Measurements from ENCODE around the gene CAMTA1.
"Not testable (repeated sequence)": the region's sequence is repeated elsewhere in the genome, so short reads cannot be mapped to it uniquely, and the experiment has no call there.

Gene CAMTA1

DNA sequence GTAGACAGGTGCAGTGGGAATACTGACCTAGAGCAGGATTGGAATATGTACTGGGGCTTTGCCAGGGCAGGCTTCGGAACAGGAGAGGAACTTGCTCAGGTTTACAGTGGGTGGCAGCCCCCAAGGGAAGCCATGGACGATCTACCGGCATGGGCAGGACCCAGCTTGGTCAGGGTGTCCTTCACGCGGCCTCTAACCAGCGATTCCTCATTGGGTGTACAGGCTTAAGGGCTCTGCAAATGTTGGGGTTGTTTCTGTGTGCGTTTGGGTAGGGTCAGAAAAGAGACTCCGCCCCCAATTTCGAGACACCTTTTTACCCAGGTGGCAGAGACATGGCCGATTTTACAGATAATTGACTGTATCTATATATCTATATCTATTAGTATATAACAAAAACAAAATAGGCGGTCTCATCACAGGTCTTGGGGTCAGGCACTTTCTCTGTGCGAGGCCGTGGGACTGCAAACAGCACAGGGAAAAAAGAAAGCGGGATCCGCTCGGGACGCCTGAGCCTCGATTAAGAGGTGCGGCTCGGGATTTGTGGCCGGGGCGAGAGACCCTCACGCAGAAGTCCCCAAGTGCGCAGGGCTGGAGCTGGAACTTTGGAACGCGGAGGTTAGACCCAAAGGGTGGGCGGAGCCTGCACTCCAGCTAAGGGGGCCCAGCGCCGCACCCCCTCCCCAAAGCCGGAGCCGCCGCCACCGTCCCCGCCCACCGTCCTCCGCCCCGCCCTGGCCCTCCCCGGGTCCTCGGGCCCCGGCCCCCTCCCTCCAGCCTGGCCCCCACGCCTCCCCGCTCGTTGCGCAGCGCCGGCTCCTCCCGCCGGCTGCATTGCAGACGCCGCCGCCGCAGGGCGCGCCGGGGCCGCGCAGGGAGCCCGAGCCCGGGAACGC, 918.3 kb downstream of the CAMTA1 start:
- DNase-seq: peak; percentile 46

DNA sequence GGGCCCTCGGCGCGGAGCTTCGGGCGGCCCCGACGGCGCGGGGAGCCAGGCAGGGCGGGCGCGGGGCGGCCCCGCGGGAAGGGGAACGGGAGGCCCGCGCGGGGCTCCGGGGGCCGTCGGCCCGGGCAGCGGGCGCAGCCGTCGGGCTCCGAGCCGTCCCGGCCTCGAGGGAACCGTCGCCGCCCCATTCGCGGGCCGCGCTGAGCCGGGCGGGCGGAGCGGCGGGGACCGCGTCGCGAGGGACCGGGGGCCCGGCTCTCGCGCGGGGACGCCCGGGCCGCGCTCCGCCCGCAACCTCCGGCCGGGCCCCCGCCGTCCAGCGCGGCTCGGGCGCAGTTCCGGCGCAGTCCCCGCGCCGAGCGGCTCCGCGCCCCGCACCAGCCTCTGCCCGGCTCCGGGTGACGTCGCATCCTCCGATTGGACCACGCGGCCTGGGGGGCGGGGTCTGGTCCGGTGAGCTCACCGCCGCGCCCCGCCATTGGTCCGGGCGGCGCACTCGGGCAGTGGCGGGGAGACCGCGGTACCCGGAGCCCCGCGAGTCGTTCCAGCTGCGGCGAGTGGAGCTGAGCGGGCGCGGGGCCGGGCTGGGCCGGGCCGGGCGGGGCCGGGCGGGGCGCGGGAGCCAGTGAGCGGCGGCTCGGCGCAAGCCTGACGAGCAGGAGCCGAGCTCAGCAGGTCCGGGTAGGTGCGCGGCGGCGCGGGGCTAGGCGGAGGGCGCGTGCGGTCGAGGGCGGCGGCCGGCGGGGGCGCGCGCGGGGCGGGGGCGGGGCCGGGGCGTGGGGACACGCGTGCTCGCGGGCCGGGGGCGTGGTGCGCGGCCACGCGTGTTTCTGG, 919.2 kb downstream of the CAMTA1 start:
- DNase-seq: peak; percentile 90

DNA sequence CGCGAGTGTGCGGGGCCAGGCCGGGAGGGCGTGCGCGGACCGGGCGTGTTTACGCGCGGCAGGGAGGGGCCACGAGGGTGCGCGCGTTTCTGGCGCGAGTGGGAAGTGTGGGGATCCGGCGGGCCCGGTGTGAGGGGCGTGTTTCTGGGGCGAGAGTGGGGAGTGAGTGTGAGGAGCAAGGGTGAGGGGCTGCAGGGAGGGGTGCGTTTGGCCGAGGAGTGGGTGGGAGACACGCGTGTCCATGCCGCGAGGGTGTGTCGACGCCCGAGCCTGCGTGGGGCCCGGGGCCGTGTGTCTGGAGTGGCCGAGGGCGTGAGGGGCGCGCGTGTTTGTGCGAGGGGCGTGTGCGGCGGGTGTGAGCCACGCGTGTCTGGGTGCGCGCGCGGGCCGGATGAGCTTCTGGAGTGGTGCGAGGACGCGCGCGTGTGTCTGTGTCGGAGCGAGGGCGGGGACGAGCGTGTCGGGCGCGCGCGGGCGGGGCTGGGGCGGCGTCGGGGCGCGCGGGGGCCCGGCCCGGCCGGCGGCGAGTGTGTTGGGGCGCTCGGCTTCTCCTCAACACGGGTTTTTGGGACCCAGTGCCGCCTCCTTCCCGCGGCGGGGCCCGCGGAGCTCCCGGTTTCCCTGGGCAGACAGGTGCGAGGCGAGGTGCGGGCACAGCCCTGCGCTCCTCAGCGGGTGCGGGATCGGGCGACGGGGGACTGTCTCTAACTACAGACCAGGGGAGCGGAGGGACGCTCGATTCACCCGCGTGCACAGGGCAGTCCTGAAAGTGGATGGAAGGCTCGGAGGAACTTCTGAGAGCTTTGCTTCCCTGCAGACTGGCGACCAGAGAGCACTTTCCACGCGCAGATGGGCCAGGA, 920.0 kb downstream of the CAMTA1 start:
- no peak for DNase-seq

DNA sequence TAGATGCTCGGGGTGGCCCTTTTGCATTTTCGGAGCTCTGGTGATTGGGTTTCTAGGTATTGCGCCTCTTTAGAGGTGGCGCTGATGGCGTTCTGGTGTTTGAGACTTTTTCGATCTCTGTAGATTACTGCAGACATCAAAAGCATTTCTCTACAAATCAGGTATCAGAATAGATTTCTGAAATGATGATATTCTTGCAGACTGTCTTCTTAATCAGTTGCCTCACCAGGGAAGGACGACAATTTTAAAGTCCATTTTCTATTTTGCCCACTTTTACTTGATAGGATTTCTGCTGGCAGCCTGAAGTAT, 920.6 kb downstream of the CAMTA1 start:
- no peak for DNase-seq

DNA sequence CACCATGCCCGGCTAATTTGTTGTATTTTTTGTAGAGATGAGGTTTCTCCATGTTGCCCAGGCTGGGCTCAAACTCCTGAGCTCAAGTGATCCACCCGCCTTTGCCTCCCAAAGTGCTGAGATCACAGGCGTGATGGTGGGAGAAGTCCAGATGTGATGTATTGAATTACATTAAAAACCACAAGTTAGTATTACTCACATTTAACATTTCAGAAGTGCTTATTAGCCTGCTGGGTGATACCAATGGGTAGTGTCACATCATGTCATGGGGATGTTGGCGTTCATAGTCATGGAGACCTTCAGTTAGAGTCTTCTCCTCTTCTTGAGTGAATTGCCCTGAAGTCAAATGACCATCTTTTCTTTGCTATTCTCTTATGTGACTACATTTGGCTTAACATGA, 922.3 kb downstream of the CAMTA1 start:
- no peak for DNase-seq

DNA sequence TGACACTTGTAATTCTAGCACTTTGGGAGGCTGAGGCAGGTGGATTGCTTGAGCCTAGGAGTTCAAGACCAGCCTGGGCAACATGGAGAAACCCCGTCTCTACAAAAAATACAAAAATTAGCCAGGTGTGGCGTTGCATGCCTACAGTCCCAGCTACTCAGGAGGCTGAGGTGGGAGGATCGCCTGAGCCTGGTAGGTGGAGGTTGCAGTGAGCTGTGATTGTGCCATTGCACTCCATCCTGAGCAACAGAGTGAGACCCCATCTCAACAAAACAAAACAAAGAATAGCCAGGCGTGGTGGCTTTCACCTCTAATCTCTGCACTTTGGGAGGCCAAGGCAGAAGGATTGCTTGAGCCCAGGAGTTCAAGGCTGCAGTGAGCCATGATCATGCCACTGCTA, 922.8 kb downstream of the CAMTA1 start:
- not testable (repeated sequence) for DNase-seq

DNA sequence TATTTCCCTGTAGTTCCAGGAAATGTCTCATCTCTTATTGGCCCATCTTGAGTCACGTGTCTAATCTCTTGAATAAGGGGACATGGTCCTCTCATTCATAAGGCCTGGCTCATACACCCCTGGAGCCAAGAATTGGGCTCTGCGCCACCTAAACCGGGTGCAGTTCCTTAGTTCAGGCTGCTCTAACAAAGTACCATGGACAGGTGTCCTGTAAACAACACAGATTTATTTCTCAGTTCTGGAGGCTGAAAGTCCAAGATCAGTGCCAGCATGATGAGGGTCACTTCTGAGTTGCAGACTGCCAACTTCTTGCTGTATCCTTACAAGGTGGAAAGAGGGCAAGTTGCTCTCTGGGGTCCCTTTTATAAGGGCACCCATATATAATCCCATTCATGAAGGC, 925.6 kb downstream of the CAMTA1 start:
- DNase-seq: no peak

DNA sequence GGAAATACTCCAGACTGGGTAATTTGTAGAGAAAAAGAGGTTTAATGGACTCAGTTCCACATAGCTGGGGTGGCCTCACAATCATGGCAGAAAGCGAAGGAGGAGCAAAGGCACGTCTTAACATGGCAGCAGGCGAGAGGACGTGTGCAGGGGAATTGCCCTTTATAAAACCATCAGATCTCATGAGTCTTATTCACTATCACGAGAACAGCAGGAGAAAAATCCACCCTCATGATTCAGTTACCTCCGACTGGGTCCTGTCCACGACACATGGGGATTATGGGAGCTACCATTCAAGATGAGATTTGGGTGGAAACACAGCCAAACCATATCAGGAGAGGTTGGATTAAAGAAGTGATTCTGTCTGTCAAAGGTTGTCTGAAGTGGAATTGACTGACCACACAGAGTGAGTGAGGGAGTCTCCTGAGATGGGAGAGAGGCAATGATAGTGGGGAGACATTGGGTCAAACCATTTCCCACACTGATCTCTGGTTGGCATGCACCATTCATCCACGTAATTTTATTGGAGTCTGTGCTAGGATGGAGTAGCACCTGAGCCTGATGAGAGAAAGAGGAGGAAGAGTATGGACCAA, 927.6 kb downstream of the CAMTA1 start:
- DNase-seq: no peak

DNA sequence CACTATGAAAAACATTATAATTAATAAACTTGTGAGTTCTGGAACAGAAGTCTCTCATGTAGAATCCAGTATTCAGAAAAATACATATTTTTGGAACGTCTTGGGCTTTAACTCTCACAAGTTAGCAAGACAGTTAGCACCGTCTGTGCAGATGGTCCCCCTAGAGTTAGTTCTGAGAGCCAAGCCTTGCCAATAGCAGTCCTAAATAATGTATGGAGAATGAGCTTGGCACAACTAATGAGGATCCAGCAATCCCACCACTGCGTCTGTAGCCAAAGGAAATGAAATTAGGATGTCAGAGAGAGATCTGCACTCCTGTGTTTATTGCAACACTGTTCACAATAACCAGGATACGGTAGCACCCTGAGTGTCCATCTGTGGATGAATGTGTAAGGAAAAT, 931.3 kb downstream of the CAMTA1 start:
- no peak for DNase-seq

DNA sequence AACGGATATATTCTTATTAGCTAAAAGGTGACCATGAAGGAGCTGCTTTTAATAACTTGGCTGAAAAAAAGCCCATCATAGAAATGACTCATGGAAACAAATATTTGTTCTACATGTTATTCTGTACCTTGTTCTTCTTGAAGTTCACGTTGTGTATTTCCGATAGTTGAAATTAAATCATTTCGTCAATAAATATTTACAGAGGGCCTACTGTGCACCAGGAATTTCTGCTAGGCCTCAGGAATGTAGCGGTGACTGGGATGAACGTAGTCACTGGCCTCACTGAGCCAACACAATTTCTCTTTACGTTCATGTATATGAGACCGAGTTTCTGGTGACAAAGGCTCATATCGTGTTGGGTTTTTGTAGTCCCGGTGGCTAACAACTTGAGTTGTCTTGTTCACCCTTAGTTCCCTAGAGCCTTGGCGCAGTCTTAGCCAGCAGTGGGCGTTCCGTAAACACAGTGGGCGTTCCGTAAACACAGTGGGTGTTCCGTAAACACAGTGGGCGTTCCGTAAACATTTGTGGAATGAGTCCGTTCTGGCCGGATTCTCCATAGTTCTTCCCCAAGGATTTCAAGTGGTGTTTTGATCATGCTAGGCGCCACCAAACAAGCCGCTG, 932.6 kb downstream of the CAMTA1 start:
- no peak for DNase-seq

DNA sequence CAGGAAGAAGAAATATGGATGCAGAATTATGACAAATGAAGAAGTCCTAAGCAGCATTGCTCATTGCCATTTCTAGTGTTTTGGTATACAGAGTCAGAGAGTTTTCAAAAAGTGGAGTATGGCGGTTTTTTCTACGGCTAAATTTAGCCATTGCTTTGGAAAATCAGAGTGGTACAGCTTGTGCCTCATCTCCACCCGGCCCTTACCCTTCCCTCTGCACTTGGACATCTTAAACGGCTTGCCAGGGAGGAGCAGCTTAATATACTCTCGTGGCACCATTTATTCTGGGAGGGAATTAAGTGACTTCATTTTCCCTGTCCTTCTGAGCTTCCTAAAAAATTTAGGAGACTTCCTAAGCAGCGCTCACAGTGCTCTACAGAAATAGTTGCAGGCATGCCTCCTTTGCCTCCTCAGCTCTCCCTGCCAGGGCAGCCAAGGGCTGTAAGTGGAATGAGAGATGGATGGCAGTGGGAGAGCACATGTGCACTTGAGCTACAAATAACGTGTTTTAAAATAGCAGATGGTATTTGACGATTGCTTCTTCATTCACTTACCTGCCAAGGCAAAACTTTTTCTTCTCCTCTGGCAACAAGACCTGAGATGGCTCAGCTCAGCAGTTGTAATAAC, 934.3 kb downstream of the CAMTA1 start:
- DNase-seq: no peak

DNA sequence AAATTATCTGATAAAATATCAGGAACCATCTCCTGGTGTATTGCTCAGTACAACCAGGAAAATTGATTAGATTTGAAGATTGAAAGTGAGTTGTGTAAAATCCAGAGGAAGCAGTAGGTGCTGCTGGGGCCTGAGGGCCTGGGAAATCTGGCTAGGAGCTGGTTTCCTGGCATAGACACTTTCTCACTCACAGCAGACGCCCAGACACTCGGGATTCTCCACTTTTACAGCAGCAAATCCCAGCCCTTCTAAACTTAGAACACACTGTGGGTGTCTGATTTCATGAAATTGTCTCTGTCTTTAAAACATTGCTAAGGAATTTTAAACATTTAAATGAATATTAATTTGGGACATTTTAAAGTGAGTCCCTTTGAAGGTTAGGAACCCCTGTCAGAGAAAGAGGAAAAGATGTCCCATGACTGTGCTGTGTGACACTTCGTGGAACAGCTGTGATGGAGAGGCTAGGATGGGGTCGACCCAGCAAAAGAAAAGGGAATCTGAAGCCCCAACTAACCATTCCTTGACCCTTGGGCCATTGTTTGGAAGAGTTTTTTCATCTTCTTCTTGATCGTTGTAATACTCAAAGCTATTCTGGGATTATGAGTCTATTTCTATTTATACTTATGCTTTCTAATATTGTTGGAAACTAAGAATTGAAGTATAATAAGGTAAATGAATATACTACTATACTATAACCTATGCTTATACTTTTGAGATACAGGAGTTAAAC, 936.9 kb downstream of the CAMTA1 start:
- no peak for DNase-seq

DNA sequence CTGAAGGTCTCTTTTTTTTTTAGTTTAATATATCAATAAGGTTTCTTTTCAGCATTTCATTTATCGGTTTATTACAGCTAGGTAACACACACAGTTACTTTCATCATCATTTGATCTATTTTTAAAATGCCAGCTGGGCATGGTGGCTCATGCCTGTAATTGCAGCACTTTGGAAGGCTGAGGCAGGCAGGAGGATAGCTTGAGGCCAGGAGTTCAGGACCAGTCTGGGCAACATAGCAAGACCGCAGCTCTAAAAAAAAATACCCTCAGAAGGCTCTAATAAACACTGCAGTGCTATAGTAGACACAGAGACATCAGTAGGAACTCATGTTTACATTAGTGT, 937.4 kb downstream of the CAMTA1 start:
- DNase-seq: no peak

DNA sequence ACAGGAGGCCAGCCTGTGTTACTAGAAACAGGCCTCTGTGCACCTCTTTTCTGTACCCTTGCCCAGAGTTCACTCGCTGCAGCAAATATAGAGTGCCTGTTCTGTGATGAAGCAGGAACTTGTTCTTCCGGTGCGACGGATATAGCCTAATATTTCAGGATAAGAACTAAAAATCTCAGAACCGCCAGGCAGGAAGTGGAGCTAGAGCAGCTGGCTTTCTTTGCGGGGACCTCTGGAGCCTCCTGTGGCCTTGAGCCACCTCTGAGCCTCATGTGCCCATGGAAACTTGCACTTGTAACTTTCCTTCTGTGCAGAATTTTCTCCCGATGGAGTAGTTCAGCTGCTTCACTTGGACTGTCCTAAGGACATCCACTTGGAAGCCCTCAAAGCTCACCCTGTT, 941.4 kb downstream of the CAMTA1 start:
- no peak for DNase-seq

DNA sequence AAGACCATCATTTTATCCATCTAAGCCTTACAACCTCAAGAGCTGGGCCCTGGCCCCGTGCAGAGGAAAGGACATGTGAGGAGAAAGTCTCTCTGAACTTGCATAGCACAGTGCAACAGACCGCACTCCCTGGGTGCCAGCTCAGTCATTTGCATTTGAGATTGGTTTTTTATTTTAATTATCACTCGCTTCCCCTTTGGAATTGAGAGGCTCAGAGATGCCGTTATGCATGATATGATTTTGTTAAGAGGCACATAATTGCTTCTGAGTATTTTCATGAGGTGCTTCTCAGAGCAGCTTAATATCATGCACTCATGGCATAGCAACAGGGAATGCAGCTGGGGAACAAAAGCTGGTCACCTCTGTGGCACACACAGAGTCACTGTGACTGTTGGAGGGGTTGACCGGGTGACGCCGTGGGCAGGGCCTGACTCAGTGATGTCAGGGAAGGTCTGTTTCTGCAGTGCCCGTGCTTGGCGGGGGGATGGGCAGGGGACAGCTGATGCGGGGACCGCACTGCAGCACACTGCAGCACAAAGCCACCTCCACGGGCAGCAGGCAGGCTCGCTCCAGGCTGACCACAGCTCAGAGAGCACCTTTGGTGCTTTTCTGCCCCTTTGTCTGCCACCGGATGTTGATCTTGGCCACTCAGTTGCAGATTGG, 942.7 kb downstream of the CAMTA1 start:
- DNase-seq: no peak

DNA sequence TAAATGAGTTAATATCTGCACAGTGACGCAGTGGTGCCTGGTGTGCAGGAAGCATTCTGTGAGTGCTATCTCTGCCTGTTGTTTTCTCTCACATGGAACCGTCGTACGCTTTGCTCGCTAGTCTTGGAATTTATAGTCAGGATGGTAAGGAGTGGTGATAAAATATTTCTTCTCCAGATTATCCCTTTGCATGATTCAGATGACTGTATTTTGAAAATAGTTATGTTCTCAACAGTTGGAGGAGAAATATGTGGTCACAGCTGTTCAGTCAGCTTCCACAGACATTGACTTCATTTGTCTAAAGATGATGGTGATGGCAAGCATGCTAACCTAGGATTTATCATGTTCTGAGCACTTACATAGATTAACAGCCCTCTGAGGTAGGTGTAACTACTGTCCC, 944.5 kb downstream of the CAMTA1 start:
- DNase-seq: no peak

DNA sequence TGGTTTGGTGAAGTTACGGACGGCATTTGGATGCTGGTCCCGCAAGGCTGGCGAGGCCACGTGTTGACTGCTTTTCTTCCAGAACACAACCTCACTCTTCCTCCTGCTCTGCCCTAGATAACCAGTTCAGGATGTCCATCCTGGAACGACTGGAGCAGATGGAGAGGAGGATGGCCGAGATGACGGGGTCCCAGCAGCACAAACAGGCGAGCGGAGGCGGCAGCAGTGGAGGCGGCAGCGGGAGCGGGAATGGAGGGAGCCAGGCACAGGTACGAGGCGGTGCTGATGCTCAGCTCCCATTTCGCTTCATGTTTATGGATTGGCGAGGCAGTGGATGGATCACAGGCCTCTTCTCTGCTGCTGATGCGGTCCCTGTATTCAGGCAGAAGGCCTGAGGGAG, 947.1 kb downstream of the CAMTA1 start:
- DNase-seq: no peak

DNA sequence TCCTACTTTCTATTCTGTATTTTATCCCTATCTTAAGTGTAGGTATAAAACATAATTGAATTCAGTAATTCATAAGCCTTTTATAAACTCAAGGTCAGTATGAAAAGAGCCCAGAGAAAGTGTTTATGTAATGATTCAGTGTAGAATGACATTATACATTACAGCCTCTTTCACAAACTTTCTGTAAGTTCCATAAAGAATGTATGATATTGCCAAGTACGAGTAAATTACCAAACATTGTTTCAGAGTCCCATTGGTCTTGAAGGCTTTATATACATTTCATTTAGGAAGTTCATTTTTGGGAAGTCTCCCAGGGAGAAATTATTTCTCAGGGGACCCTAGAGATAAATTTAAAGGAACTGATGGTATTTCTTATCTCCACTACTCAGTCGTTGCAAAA, 948.0 kb downstream of the CAMTA1 start:
- DNase-seq: no peak

DNA sequence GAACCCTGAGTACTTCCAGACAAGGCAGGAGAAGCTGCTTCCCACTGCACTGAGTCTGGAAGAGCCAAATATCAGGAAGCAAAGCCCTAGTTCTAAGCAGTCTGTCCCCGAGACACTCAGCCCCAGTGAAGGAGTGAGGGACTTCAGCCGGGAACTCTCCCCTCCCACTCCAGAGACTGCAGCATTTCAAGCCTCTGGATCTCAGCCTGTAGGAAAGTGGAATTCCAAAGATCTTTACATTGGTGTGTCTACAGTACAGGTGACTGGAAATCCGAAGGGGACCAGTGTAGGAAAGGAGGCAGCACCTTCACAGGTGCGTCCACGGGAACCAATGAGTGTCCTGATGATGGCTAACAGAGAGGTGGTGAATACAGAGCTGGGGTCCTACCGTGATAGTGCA, 952.8 kb downstream of the CAMTA1 start:
- DNase-seq: no peak

DNA sequence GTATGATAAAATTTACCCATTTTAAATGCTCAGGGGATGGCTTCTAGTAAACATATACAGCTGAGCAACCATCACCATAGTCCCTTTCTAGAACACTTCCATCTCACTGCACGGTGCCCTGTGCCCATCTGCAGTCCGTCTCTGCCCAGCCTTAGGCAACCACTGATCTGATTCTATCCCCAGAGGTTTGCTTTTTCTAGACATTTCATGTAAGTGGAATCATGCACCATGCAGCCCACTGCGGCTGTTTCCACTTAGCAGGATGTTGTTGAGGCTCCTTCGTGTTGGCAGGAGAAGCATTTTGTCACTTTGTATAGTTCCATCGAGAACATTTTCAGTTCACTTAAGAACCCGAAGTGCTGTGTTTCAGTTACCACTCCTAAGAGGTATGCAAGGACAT, 958.1 kb downstream of the CAMTA1 start:
- no peak for DNase-seq

DNA sequence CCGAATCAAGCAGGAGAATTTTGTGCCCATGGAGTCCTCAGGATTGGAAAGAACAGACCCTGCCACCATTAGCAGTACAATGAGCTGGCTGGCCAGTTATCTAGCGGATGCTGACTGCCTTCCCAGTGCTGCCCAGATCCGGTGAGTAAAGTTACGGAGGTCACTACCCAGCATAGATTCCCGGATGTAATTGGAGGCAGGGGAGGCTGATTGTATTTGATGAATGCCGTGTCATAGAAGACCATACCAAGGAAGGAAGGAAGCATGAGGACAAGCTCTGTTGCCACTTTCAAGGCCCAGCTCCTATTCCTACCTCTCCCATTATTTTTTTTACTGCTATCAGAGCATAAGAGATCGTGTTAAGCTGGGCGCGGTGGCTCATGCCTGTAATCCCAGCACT, 959.6 kb downstream of the CAMTA1 start:
- no peak for DNase-seq

All from NCI-H1105 treated with DMSO at 0.1 percent for 48 hours (cell line).